ENCODE data around the gene ANKRD13C.

- TF ChIP-seq, protein P1, sequence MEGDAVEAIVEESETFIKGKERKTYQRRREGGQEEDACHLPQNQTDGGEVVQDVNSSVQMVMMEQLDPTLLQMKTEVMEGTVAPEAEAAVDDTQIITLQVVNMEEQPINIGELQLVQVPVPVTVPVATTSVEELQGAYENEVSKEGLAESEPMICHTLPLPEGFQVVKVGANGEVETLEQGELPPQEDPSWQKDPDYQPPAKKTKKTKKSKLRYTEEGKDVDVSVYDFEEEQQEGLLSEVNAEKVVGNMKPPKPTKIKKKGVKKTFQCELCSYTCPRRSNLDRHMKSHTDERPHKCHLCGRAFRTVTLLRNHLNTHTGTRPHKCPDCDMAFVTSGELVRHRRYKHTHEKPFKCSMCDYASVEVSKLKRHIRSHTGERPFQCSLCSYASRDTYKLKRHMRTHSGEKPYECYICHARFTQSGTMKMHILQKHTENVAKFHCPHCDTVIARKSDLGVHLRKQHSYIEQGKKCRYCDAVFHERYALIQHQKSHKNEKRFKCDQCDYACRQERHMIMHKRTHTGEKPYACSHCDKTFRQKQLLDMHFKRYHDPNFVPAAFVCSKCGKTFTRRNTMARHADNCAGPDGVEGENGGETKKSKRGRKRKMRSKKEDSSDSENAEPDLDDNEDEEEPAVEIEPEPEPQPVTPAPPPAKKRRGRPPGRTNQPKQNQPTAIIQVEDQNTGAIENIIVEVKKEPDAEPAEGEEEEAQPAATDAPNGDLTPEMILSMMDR (IDR thresholded peaks at IDR 0.05), result no peak
- TF ChIP-seq POLR2AphosphoS5 (IDR thresholded peaks at IDR 0.05) (no peak), POLR2A (IDR thresholded peaks at IDR 0.05) (no peak)
These were observed 756 bp downstream of the ANKRD13C start for GRCh38 chr1:70353601-70354331.
